ENCODE measurements around the gene CSNK1E.

The CSNK1E gene

DNA sequence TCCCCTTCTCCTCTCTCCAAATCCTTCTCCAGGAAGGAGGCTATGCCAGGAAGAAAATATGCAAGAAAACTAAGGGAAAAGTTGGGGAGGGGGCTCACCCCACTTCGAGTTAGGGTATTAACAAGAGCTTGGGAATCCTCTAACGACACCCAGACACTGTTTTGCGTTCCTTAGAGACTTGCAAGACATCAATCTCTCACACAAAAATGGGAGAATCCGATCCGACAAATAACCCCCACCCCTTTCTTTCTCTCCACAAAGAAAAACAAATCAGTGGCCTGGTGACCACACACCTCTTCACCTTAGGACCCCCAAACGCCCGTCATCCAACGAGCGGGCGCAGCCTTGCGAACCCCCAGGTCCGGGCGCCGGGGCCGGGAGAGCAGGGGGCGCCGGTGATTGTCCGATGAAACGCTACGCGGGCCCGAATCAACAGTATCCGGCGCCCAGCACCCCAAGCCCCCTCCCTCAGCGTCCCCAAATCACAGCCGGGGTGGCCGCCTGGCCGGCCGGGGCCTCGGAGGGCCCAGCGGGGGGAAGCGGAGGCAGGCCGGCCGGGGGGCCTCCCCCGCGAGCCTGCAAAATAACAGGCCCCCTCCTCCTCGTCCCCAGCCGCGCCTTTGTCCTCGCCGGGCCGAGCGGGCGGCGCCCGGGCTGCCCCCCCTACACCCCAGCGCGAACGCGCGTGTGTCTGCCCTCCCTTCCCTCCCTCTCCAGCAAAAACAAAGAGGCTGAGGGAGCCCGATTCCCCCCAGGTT, 690 bp downstream of the CSNK1E start:
- Histone ChIP-seq H3K4me3 (replicated peaks; ENCODE audit: insufficient read depth, low read length) (peak overlapping the region; percentile 67), H3K27ac (replicated peaks) (peak overlapping the region; percentile 69), H3K27me3 (ENCODE audit: insufficient read depth, poor library complexity, severe bottlenecking) (no peaks in the 10 kb centered on the region)
- no peak for TF ChIP-seq POLR2AphosphoS5 (IDR thresholded peaks at IDR 0.05; ENCODE audit: low read depth)
- no peak for TF ChIP-seq CTCF (IDR thresholded peaks at IDR 0.05; ENCODE audit: insufficient read depth, low read length)
- TF ChIP-seq REST (IDR thresholded peaks at IDR 0.05; ENCODE audit: insufficient replicate concordance, low read depth): no peak
- TF ChIP-seq GABPA (IDR thresholded peaks at IDR 0.05; ENCODE audit: low read depth): no peak
- no peak for TF ChIP-seq SPI1 (IDR thresholded peaks at IDR 0.05; ENCODE audit: borderline replicate concordance, low read depth)
- peak in 1 of 2 experiments; percentile 35 for DNase-seq (ENCODE audit: low read depth in 1 of 2, low spot score in 1 of 2)

GRCh38 chr22:38315823-38316363, 1.3 kb downstream of the CSNK1E start:
- Histone ChIP-seq H3K4me3 (replicated peaks; ENCODE audit: insufficient read depth, low read length) (peak overlapping the region; percentile 67), H3K27me3 (ENCODE audit: insufficient read depth, poor library complexity, severe bottlenecking) (no peaks in the 10 kb centered on the region), H3K27ac (replicated peaks) (peak overlapping the region; percentile 69)
- TF ChIP-seq REST (IDR thresholded peaks at IDR 0.05; ENCODE audit: insufficient replicate concordance, low read depth) (no peak), POLR2AphosphoS5 (IDR thresholded peaks at IDR 0.05; ENCODE audit: low read depth) (no peak)
- DNase-seq (ENCODE audit: low read depth in 1 of 2, low spot score in 1 of 2): peak in 1 of 2 experiments; percentile 24

DNA sequence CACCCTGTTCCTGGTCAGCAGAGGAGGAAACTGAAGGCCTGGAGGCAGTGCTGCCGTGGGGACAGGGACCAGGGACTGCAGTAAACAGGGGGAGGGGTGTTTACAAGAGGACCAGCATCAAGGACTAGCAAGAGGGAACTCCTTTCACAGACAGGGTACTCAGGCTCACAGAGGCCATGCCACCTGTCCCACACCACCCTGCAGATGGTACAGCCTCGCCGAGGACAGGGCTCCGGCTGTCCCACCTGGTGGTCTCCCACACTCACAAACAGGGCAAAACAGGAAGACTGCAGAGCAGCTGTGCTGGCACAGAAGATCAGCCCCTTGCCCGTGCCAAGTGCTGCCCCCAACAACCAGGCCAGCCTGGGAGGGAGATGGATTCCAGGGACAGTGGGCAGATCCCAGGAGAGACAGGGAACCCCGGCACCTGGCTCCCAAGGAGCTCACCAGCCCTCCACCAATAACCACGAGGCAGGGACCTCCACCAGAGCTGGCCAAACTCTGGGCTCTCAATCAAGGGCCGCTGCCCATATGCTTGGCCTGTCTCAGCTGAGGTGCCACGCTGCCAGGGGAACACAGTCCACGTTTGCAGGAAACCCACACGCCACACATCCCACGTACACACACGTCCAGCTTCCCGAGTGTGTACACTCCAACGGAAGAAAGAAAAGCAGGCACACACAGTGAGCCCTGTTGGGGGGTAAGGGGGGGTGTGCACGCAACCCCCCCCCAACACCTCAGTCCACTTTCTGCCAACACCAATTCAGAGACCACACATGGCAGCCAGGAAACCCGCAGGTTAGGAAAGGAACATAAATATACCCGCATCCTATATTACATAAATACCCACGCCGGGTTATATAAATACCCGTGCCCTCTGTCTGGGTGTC, 2.1 kb downstream of the CSNK1E start:
- DNase-seq (ENCODE audit: low read depth in 1 of 2, low spot score in 1 of 2): no peak
- Histone ChIP-seq H3K27ac (replicated peaks) (no peak overlapping the region), H3K27me3 (ENCODE audit: insufficient read depth, poor library complexity, severe bottlenecking) (no peaks in the 10 kb centered on the region), H3K4me3 (replicated peaks; ENCODE audit: insufficient read depth, low read length) (peak overlapping the region; percentile 67)
- no peak for TF ChIP-seq CTCF (IDR thresholded peaks at IDR 0.05; ENCODE audit: insufficient read depth, low read length)

All from HL-60 (cell line).